Panc1 (cell line): Measurements from ENCODE around the gene DRD3. TPM values are rescaled to one million over a fixed set of nuclear protein-coding genes. Genes with fewer than 3 reads are reported as not detected.

ENCODE experiments used
- ATAC-seq: fragments of 200-7000 bp; cut with Tn5 transposase; 2 replicates; pipeline ENCODE4 v1.9.1; 2020; ENCODE audit warnings: mild to moderate bottlenecking, moderate library complexity
- BruUV-seq: library from RNA; stranded (reverse); fragments of 400-500 nt; replicated peaks from 2 replicates; lab custom pipeline; 2021; lab: Mats Ljungman, UMichigan
- CTCF ChIA-PET: fragments of 300-600 bp; sonication (Branson Sonifier 250); formaldehyde crosslinking; loops from one replicate; lab custom pipeline; 2022; ENCODE audit warnings: antibody characterized with exemption; lab: Charles Lee
- POLR2A ChIA-PET: fragments of 300-600 bp; sonication (Branson Sonifier 250); formaldehyde crosslinking; loops from one replicate; lab custom pipeline; 2022; ENCODE audit warnings: antibody characterized with exemption; lab: Charles Lee
- DNase-seq: peaks from one replicate; pipeline ENCODE4 v3.0.0-alpha.2; 2010; ENCODE audit warnings: low read depth, low spot score
- H3K27ac ChIP-seq: 2 replicates; pipeline ENCODE4 v1.5.1; 2011; ENCODE audit warnings: mild to moderate bottlenecking, low read length, inconsistent platforms
- H3K27me3 ChIP-seq: fragments of 200-500 bp; sonication (Bioruptor generic); 2 replicates; pipeline ENCODE4 v1.6.0; 2014; ENCODE audit warnings: low read length, inconsistent platforms; ENCODE audit not compliant: control insufficient read depth, insufficient read depth
- H3K36me3 ChIP-seq: fragments of 200-500 bp; sonication (Bioruptor generic); 2 replicates; pipeline ENCODE4 v1.5.1; 2014; ENCODE audit warnings: inconsistent platforms, mild to moderate bottlenecking, low read length, moderate library complexity; ENCODE audit not compliant: control insufficient read depth, insufficient read depth
- H3K4me1 ChIP-seq: 2 replicates; pipeline ENCODE4 v1.5.1; 2011; ENCODE audit warnings: inconsistent platforms, mild to moderate bottlenecking, low read length, moderate library complexity; ENCODE audit not compliant: control insufficient read depth, insufficient read depth
- H3K4me3 ChIP-seq, 2 experiments: 2 replicates each; pipeline ENCODE4 v1.5.1; 2011 to 2012; ENCODE audit warnings: low read depth in 2 of 2, low read length in 2 of 2, mild to moderate bottlenecking in 2 of 2, inconsistent platforms in 1 of 2, moderate library complexity in 1 of 2
- H3K9me3 ChIP-seq: fragments of 200-500 bp; sonication (Bioruptor generic); 2 replicates; pipeline ENCODE4 v1.5.1; 2014; ENCODE audit warnings: low read depth, mild to moderate bottlenecking, inconsistent platforms, low read length, moderate library complexity; ENCODE audit not compliant: control insufficient read depth, insufficient read depth
- POLR2AphosphoS5 ChIP-seq: IDR thresholded peaks from 2 replicates; pipeline ENCODE4 v1.6.1; 2012; ENCODE audit warnings: mild to moderate bottlenecking, low read depth, low read length, moderate library complexity
- SIN3A ChIP-seq: IDR thresholded peaks from 2 replicates; pipeline ENCODE4 v1.6.1; 2012; ENCODE audit warnings: low read depth, mild to moderate bottlenecking, low read length, moderate library complexity, borderline replicate concordance; ENCODE audit not compliant: insufficient read depth
- TCF7L2 ChIP-seq: IDR thresholded peaks from 2 replicates; pipeline ENCODE4 v1.6.1; 2011; ENCODE audit warnings: mild to moderate bottlenecking, low read depth, low read length, inconsistent platforms
- in situ Hi-C: cut with HindIII; loops from 2 replicates; pipeline ENCODE4 v1.10.0; 2016; ENCODE audit warnings: low sequenced_read_pairs, low pct_unique_long_range_greater_than_20kb
- intact Hi-C: fragments of 100-400 bp; cut with micrococcal nuclease; formaldehyde crosslinking; loops from one replicate; pipeline ENCODE4 v1.10.0; 2022; ENCODE audit not compliant: unreplicated experiment
- total RNA-seq: library from RNA; stranded (reverse); gene quantifications from one replicate; pipeline ENCODE4 v1.2.1, GENCODE V29; 2021; ENCODE audit not compliant: unreplicated experiment
- TF ChIP-seq, protein P1 (sequence below): fragments of 450-650 bp; IDR thresholded peaks from 2 replicates; pipeline ENCODE4 v1.5.1; 2017; ENCODE audit warnings: mild to moderate bottlenecking
- TF ChIP-seq, protein P2 (sequence below), 2 experiments: IDR thresholded peaks; 2 replicates each; pipeline ENCODE4 v1.6.1; 2011 to 2012; ENCODE audit warnings: low read depth in 2 of 2, control low read depth in 1 of 2, low read length in 1 of 2, mild to moderate bottlenecking in 1 of 2, moderate library complexity in 1 of 2; ENCODE audit not compliant: insufficient read depth in 1 of 2

The DRD3 gene
- total RNA-seq, 1 experiment from 2014 or later: not detected

DNA sequence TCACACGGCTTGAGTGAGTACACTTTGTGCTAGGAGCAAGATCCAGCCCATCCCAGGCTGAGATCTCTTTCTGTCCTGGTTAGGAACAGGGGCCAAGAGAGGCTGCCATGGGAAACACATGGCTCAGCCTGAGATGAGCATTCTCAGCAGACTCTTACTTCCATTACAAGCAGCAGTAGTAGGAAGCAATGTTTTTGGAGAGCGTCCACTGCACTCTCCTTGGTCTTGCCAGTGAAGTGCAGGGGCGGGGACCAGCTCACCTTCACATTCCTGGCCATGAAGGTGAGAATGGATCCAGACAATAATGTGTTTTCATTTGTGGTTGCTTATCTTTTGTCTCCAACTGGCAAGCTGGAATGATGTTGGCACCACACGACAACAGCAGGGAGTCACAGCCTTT lies 33.8 kb upstream of the DRD3 start:
- Histone ChIP-seq H3K27me3 (peaks cover 5% of the 10 kb centered on the region), H3K36me3 (no peaks in the 10 kb centered on the region), H3K4me1 (no peaks in the 10 kb centered on the region), H3K4me3 (no peak overlapping the region), H3K27ac (no peak overlapping the region), H3K9me3 (no peaks in the 10 kb centered on the region)
- ATAC-seq (no peak), DNase-seq (no peak)
- intact Hi-C loops (no loop called here), in situ Hi-C loops (no loop called here)
- no TSS peak for BruUV-seq
- CTCF ChIA-PET: no interaction called here
- POLR2A ChIA-PET: no interaction called here
- TF ChIP-seq SIN3A (no peak), TCF7L2 (no peak), POLR2AphosphoS5 (no peak)
- TF ChIP-seq, protein P1, sequence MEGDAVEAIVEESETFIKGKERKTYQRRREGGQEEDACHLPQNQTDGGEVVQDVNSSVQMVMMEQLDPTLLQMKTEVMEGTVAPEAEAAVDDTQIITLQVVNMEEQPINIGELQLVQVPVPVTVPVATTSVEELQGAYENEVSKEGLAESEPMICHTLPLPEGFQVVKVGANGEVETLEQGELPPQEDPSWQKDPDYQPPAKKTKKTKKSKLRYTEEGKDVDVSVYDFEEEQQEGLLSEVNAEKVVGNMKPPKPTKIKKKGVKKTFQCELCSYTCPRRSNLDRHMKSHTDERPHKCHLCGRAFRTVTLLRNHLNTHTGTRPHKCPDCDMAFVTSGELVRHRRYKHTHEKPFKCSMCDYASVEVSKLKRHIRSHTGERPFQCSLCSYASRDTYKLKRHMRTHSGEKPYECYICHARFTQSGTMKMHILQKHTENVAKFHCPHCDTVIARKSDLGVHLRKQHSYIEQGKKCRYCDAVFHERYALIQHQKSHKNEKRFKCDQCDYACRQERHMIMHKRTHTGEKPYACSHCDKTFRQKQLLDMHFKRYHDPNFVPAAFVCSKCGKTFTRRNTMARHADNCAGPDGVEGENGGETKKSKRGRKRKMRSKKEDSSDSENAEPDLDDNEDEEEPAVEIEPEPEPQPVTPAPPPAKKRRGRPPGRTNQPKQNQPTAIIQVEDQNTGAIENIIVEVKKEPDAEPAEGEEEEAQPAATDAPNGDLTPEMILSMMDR: no peak
- TF ChIP-seq, protein P2, sequence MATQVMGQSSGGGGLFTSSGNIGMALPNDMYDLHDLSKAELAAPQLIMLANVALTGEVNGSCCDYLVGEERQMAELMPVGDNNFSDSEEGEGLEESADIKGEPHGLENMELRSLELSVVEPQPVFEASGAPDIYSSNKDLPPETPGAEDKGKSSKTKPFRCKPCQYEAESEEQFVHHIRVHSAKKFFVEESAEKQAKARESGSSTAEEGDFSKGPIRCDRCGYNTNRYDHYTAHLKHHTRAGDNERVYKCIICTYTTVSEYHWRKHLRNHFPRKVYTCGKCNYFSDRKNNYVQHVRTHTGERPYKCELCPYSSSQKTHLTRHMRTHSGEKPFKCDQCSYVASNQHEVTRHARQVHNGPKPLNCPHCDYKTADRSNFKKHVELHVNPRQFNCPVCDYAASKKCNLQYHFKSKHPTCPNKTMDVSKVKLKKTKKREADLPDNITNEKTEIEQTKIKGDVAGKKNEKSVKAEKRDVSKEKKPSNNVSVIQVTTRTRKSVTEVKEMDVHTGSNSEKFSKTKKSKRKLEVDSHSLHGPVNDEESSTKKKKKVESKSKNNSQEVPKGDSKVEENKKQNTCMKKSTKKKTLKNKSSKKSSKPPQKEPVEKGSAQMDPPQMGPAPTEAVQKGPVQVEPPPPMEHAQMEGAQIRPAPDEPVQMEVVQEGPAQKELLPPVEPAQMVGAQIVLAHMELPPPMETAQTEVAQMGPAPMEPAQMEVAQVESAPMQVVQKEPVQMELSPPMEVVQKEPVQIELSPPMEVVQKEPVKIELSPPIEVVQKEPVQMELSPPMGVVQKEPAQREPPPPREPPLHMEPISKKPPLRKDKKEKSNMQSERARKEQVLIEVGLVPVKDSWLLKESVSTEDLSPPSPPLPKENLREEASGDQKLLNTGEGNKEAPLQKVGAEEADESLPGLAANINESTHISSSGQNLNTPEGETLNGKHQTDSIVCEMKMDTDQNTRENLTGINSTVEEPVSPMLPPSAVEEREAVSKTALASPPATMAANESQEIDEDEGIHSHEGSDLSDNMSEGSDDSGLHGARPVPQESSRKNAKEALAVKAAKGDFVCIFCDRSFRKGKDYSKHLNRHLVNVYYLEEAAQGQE (IDR thresholded peaks at IDR 0.05; ENCODE audit: insufficient read depth in 1 of 2, low read depth in 2 of 2, low read length in 1 of 2): no peak

DNA sequence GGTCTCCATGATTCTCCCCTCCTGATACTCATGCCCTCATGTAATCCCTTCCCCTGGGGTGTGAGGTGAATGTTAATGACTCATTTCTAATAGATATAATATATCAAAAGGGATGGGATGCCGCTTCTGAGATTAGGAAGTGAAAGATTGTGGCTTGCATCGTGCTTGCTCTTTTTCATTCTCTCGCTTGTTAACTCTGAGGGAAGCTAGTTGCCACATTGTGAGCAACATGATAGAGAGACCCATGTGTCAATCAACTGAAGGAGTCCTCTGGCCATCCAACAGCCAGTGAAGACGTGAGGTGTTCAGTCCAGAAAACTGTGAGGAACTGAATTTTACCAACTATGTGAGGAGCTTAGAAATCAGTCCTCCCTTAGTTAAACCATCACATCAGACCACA lies 28.9 kb upstream of the DRD3 start:
- Histone ChIP-seq H3K9me3 (no peaks in the 10 kb centered on the region), H3K36me3 (no peaks in the 10 kb centered on the region), H3K27me3 (peaks cover 2% of the 10 kb centered on the region; the same call in 1 of the 2 replicates), H3K4me1 (no peaks in the 10 kb centered on the region), H3K27ac (no peak overlapping the region), H3K4me3 (no peak overlapping the region)
- BruUV-seq: no TSS peak
- TF ChIP-seq, protein P2 (IDR thresholded peaks at IDR 0.05; ENCODE audit: insufficient read depth in 1 of 2, low read depth in 2 of 2, low read length in 1 of 2): no peak
- POLR2A ChIA-PET: no interaction called here
- in situ Hi-C loops (no loop called here), intact Hi-C loops (no loop called here)
- CTCF ChIA-PET: no interaction called here
- ATAC-seq: no peak
- no peak for DNase-seq
